ENCODE data around the gene SH2D4B.

DNA sequence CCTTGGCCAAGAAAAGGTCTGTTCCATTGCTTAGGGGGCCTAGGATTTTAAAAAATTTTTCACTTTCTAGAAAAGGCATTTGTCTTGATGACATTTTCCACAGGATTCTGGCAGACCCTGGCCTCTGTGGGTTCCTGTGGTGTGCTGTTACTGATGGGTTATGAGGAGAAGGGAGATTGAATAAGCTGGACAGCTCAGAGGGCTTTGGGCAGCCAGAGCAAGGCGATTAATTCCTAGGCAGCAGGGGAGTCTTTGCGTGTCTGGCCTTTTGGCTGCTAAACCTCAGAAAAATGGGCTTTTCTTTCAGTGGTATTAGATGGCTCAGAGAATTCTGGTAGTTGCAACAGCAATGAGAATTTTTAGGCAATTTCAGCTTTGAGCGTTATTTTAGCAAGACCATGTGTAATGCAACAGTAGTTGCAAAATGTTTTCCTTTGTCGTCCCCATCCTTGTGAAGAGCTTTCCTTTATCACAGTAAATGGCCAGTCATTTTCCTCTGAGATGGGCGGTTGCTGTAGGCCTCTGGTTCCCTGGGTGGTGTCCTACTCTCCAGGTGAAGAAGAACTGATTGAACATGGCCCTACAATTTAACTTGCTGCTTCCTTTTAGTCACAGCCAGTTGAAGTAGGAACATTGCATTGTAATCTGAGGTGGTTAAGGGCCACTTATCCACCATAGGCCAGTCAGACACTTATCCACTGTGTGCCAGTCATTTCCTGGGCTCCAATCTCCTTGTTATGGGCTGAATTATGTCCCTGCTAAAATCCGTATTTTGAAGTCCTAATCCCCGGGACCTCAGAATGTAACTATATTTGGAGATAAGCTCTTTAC lies 43.2 kb downstream of the SH2D4B start:
- TF ChIP-seq, protein P1, sequence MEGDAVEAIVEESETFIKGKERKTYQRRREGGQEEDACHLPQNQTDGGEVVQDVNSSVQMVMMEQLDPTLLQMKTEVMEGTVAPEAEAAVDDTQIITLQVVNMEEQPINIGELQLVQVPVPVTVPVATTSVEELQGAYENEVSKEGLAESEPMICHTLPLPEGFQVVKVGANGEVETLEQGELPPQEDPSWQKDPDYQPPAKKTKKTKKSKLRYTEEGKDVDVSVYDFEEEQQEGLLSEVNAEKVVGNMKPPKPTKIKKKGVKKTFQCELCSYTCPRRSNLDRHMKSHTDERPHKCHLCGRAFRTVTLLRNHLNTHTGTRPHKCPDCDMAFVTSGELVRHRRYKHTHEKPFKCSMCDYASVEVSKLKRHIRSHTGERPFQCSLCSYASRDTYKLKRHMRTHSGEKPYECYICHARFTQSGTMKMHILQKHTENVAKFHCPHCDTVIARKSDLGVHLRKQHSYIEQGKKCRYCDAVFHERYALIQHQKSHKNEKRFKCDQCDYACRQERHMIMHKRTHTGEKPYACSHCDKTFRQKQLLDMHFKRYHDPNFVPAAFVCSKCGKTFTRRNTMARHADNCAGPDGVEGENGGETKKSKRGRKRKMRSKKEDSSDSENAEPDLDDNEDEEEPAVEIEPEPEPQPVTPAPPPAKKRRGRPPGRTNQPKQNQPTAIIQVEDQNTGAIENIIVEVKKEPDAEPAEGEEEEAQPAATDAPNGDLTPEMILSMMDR (IDR thresholded peaks at IDR 0.05) = no peak
- TF ChIP-seq POLR2AphosphoS5 (IDR thresholded peaks at IDR 0.05; ENCODE audit: insufficient read depth in 1 of 2, low read depth in 1 of 2) (no peak), POLR2A (IDR thresholded peaks at IDR 0.05) (no peak)
